ENCODE data around the gene BICDL1. TPM values are rescaled to one million over a fixed set of nuclear protein-coding genes. Genes with fewer than 3 reads are reported as not detected.

Gene BICDL1
- total RNA-seq, 6 donors from 2014 or later = 10.5 to 21.0 (median 15.9) TPM

DNA sequence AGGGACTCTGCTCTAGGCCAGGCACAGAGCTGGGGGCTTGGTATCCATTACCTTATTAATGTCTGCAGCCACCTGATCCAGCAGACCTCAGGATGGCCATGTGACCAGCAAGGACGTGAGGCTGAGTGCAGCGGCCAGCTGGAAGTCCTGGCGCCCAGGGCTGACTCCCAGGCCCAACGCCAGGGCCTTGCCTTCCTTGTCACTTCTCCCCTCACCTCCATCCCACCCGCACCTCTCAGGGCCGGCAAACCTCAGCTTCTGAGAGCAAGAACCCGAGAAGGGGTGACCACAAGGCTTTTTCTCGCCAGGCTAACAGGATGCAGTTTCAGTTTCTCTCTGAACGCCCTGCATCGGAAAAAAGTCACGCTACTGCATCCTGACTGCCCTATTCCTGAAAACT is 112.1 kb downstream of the BICDL1 start:
- Histone ChIP-seq H3K4me1 (peaks cover 21 to 29% (median 25%) of the 10 kb centered on the region in 4 donors), H3K27ac (peak overlapping the region in 2 of 4 donors; percentile 19 to 24), H3K9me3 (no peaks in the 10 kb centered on the region), H3K36me3 (peaks cover 7 to 95% (median 75%) of the 10 kb centered on the region in 4 donors), H3K27me3 (no peaks in the 10 kb centered on the region), H3K4me3 (no peak overlapping the region)
- no peak for TF ChIP-seq EP300 (IDR thresholded peaks at IDR 0.05)
- TF ChIP-seq, protein P1, sequence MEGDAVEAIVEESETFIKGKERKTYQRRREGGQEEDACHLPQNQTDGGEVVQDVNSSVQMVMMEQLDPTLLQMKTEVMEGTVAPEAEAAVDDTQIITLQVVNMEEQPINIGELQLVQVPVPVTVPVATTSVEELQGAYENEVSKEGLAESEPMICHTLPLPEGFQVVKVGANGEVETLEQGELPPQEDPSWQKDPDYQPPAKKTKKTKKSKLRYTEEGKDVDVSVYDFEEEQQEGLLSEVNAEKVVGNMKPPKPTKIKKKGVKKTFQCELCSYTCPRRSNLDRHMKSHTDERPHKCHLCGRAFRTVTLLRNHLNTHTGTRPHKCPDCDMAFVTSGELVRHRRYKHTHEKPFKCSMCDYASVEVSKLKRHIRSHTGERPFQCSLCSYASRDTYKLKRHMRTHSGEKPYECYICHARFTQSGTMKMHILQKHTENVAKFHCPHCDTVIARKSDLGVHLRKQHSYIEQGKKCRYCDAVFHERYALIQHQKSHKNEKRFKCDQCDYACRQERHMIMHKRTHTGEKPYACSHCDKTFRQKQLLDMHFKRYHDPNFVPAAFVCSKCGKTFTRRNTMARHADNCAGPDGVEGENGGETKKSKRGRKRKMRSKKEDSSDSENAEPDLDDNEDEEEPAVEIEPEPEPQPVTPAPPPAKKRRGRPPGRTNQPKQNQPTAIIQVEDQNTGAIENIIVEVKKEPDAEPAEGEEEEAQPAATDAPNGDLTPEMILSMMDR (IDR thresholded peaks at IDR 0.05) = no peak
- TF ChIP-seq POLR2A (IDR thresholded peaks at IDR 0.05) = no peak
- TF ChIP-seq POLR2AphosphoS5 (IDR thresholded peaks at IDR 0.05) = no peak
- no peak for ATAC-seq (ENCODE audit: low FRiP score in 2 of 2)
- no peak for DNase-seq
- 45 to 48% methylated on average over 7 to 11 of the region's 11 CpGs for WGBS, 2 donors

GRCh38 chr12:120101617-120102016 is 112.6 kb downstream of the BICDL1 start:
- H3K9me3 ChIP-seq = no peaks in the 10 kb centered on the region
- DNase-seq (no peak), ATAC-seq (ENCODE audit: low FRiP score in 2 of 2) (no peak)
- H3K4me3 ChIP-seq = no peak overlapping the region
- H3K4me1 ChIP-seq = peaks cover 21 to 29% (median 25%) of the 10 kb centered on the region in 4 donors
- H3K27ac ChIP-seq = peak overlapping the region in 1 of 4 donors; percentile 19
- 77 to 83% methylated on average over 9 to 13 of the region's 13 CpGs for WGBS, 2 donors
- no peaks in the 10 kb centered on the region for H3K27me3 ChIP-seq
- TF ChIP-seq POLR2AphosphoS5 (IDR thresholded peaks at IDR 0.05) (no peak), POLR2A (IDR thresholded peaks at IDR 0.05) (no peak), EP300 (IDR thresholded peaks at IDR 0.05) (no peak)
- TF ChIP-seq, protein P1 (IDR thresholded peaks at IDR 0.05) = no peak
- H3K36me3 ChIP-seq = peaks cover 7 to 92% (median 71%) of the 10 kb centered on the region in 4 donors

GRCh38 chr12:120102189-120103043 is 113.4 kb downstream of the BICDL1 start:
- no peaks in the 10 kb centered on the region for H3K9me3 ChIP-seq
- ATAC-seq (ENCODE audit: low FRiP score in 2 of 2) (peak in 1 of 2 donors; percentile 18), DNase-seq (no peak)
- H3K4me3 ChIP-seq = no peak overlapping the region
- 73 to 84% methylated on average over 15 to 24 of the region's 30 CpGs for WGBS, 2 donors
- H3K27ac ChIP-seq = no peak overlapping the region
- H3K4me1 ChIP-seq = peaks cover 21 to 29% (median 25%) of the 10 kb centered on the region in 4 donors
- H3K27me3 ChIP-seq = no peaks in the 10 kb centered on the region
- TF ChIP-seq, protein P1 (IDR thresholded peaks at IDR 0.05) = no peak
- TF ChIP-seq POLR2A (IDR thresholded peaks at IDR 0.05) (no peak), POLR2AphosphoS5 (IDR thresholded peaks at IDR 0.05) (no peak), EP300 (IDR thresholded peaks at IDR 0.05) (no peak)
- H3K36me3 ChIP-seq = peaks cover 3 to 89% (median 66%) of the 10 kb centered on the region in 4 donors

DNA sequence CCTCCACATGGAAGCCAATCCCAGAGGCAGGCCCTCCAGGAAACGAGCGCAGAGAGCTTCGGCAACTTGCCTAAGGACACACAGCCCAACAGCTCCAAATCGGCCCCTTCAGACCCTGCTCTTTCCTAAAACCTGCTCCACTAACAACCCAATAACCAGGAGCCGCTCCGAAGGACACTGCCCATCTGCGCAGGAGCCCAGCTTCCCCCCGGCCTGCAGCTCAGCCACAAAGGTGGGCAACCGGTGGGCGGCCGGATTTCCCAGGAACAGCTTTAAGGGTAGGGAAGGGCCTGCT is 114.0 kb downstream of the BICDL1 start:
- no peak for TF ChIP-seq POLR2AphosphoS5 (IDR thresholded peaks at IDR 0.05)
- no peak for TF ChIP-seq POLR2A (IDR thresholded peaks at IDR 0.05)
- TF ChIP-seq, protein P1 (IDR thresholded peaks at IDR 0.05) = no peak
- no peak for TF ChIP-seq EP300 (IDR thresholded peaks at IDR 0.05)
- Histone ChIP-seq H3K27ac (no peak overlapping the region), H3K27me3 (no peaks in the 10 kb centered on the region), H3K4me3 (no peak overlapping the region), H3K36me3 (peaks cover 2 to 87% (median 66%) of the 10 kb centered on the region in 4 donors), H3K4me1 (peaks cover 21 to 29% (median 25%) of the 10 kb centered on the region in 4 donors), H3K9me3 (no peaks in the 10 kb centered on the region)
- no peak for DNase-seq
- WGBS, 2 donors = 92 to 100% methylated on average over 6 to 9 of the region's 11 CpGs
- ATAC-seq (ENCODE audit: low FRiP score in 2 of 2) = no peak

All from upper lobe of left lung (tissue), 6 donors.